ENCODE data around the gene RASAL1. TPM values are rescaled to one million over a fixed set of nuclear protein-coding genes. Genes with fewer than 3 reads are reported as not detected.

The RASAL1 gene
- total RNA-seq, 1 donor from 2014 or later = 0.21 TPM

GRCh38 chr12:113136990-113137511, 1.5 kb upstream of the RASAL1 start:
- Mint-ChIP-seq H3K36me3 (ENCODE audit: low read depth, unreplicated experiment) (no peaks in the 10 kb centered on the region), H3K9me3 (ENCODE audit: unreplicated experiment) (no peaks in the 10 kb centered on the region), H3K27ac (ENCODE audit: unreplicated experiment) (no peak overlapping the region), H3K4me1 (ENCODE audit: unreplicated experiment) (no peaks in the 10 kb centered on the region), H3K27me3 (ENCODE audit: unreplicated experiment) (peaks cover 13% of the 10 kb centered on the region), H3K4me3 (ENCODE audit: unreplicated experiment) (no peak overlapping the region)
- DNase-seq (ENCODE audit: low spot score) = no peak
- no peak for TF ChIP-seq CTCF (IDR thresholded peaks at IDR 0.05; ENCODE audit: unreplicated experiment)

- DNase-seq (ENCODE audit: low spot score) = no peak
- peaks cover 16% of the 10 kb centered on the region for H3K27me3 Mint-ChIP-seq (ENCODE audit: unreplicated experiment)
- no peaks in the 10 kb centered on the region for H3K4me1 Mint-ChIP-seq (ENCODE audit: unreplicated experiment)
- no peak overlapping the region for H3K27ac Mint-ChIP-seq (ENCODE audit: unreplicated experiment)
- TF ChIP-seq CTCF (IDR thresholded peaks at IDR 0.05; ENCODE audit: unreplicated experiment) = no peak
- H3K9me3 Mint-ChIP-seq (ENCODE audit: unreplicated experiment) = no peaks in the 10 kb centered on the region
- H3K36me3 Mint-ChIP-seq (ENCODE audit: low read depth, unreplicated experiment) = no peaks in the 10 kb centered on the region
- no peak overlapping the region for H3K4me3 Mint-ChIP-seq (ENCODE audit: unreplicated experiment)
Measured at GRCh38 chr12:113136128-113136989, 798 bp upstream of the RASAL1 start.

- Mint-ChIP-seq H3K4me3 (ENCODE audit: unreplicated experiment) (no peak overlapping the region), H3K4me1 (ENCODE audit: unreplicated experiment) (no peaks in the 10 kb centered on the region), H3K27ac (ENCODE audit: unreplicated experiment) (no peak overlapping the region), H3K27me3 (ENCODE audit: unreplicated experiment) (peaks cover 14% of the 10 kb centered on the region), H3K36me3 (ENCODE audit: low read depth, unreplicated experiment) (no peaks in the 10 kb centered on the region), H3K9me3 (ENCODE audit: unreplicated experiment) (no peaks in the 10 kb centered on the region)
- no peak for DNase-seq (ENCODE audit: low spot score)
- TF ChIP-seq CTCF (IDR thresholded peaks at IDR 0.05; ENCODE audit: unreplicated experiment) = no peak
Measured at GRCh38 chr12:113134521-113134951, 1.0 kb downstream of the RASAL1 start.

DNA sequence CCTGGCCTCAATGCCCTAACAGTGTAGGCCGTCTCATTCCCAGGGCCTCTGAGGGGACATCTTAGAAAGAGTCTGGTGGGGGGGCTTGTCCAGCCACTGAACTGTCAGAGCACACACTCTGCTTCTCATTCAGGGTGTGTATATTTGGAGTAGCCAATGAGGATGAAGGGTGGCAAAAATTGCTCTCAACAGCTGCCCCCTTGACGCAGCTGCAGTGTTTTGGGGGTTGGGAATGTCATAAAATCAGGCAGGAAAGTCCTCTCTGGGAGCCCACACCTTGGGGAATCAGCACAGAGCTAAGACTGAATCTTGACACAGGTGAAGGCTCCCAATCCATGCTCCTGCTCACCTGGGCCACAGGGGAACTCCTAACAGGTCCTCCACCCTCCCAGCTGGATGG, 1.5 kb downstream of the RASAL1 start:
- H3K27me3 Mint-ChIP-seq (ENCODE audit: unreplicated experiment) = peaks cover 17% of the 10 kb centered on the region
- no peak overlapping the region for H3K27ac Mint-ChIP-seq (ENCODE audit: unreplicated experiment)
- H3K4me1 Mint-ChIP-seq (ENCODE audit: unreplicated experiment) = no peaks in the 10 kb centered on the region
- DNase-seq (ENCODE audit: low spot score) = no peak
- TF ChIP-seq CTCF (IDR thresholded peaks at IDR 0.05; ENCODE audit: unreplicated experiment) = no peak
- no peak overlapping the region for H3K4me3 Mint-ChIP-seq (ENCODE audit: unreplicated experiment)
- H3K9me3 Mint-ChIP-seq (ENCODE audit: unreplicated experiment) = no peaks in the 10 kb centered on the region
- no peaks in the 10 kb centered on the region for H3K36me3 Mint-ChIP-seq (ENCODE audit: low read depth, unreplicated experiment)

DNA sequence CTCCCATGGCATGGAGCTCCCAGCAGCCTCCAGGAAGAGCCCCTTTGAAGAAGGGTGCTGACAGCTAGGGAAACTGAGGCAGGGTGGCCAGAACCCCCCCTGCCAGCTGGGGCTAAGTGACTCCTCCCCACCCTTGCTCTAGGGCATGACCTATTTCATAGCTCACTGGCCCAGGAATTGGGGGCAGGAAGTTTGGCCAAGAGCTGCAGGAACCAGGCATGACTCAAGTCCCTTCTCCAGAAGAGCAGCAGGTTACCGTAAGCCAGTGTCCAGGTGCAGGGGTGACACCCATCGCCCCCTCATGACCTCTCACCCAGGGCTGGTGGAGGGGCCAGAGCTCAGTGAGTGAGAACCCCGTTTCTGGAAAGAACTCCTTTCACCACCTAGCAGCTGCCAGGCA, 1.9 kb downstream of the RASAL1 start:
- no peak for DNase-seq (ENCODE audit: low spot score)
- TF ChIP-seq CTCF (IDR thresholded peaks at IDR 0.05; ENCODE audit: unreplicated experiment) = no peak
- H3K4me3 Mint-ChIP-seq (ENCODE audit: unreplicated experiment) = no peak overlapping the region
- H3K27ac Mint-ChIP-seq (ENCODE audit: unreplicated experiment) = no peak overlapping the region
- no peaks in the 10 kb centered on the region for H3K9me3 Mint-ChIP-seq (ENCODE audit: unreplicated experiment)
- peaks cover 18% of the 10 kb centered on the region for H3K27me3 Mint-ChIP-seq (ENCODE audit: unreplicated experiment)
- no peaks in the 10 kb centered on the region for H3K4me1 Mint-ChIP-seq (ENCODE audit: unreplicated experiment)
- no peaks in the 10 kb centered on the region for H3K36me3 Mint-ChIP-seq (ENCODE audit: low read depth, unreplicated experiment)

All from endothelial cell (in vitro differentiated cells).